ENCODE data around the gene VWDE.
A peak's percentile ranks its signal among the peaks of the same experiment; 100 is the strongest.
"Not testable (repeated sequence)": the region's sequence is repeated elsewhere in the genome, so short reads cannot be mapped to it uniquely, and the experiment has no call there.

VWDE gene

DNA sequence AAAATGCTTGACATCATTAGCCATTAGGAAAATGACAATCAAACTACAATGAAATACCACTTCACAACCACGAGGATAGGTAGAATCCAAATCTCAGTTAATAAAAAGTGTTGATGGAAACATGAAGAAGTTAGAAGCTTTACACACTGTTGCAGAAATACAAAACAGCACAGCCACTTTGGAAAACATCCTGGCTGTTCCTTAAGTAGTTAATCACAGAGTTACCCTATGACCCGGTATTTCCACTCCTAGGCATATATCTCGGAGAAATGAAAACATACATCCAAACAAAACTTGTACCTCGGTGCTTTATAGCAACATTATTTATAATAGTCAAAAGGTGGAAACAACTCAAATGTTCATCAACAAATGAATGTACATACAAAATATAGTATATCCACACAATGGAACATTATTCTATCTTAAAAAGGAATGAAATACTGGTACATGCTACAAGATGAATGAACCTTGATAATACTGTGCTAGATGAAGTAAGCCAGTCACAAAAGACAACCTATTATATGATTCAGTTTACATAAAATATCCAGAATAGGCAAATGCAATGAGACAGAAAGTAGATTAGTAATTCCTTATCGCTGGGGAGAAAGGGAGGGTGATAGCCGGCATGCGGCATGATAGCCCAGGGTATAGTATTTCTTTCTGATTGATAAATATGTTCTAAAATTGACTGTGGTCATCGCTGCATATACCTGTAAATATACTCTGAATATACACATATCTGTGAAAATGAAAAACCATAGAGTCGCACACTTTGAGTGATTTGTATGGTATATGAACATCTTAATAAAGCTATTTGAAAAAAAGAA is 1.9 kb downstream of the VWDE start:
- DNase-seq = no peak

DNA sequence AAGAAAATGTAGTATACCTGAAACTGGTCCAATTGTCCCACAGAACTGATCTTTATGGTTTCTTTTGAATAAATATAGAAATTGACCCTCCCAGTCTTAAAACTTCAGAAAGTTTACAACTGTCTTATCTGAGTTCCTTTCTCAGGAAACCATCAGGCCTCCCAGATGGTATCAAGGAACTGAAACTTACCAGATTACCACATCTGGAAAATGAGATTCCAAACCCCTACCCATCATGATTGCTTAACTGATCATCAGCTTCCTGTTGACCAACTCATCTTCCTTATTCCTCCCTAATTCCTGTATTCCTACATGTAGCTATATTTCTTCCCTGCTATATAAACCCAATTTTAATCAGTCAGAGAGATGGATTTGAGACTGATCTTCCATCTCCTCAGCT is 5.5 kb downstream of the VWDE start:
- no peak for DNase-seq

DNA sequence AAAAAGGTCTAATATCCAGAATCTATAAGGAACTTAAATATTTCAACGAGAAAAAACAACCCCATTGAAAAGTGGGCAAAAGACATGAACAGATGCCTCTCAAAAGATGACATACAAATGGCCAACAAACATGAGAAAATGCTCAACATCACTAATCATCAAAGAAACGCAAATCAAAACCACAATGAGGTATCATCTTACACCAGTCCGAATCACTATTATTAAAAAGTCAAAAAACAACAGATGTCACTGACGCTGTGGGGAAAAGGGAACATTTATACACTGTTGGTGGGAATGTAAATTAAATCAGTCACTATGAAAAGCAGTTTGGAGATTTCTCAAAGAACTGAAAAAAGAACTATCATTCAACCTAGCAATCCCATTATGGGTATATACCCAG is 6.0 kb downstream of the VWDE start:
- no peak for DNase-seq

DNA sequence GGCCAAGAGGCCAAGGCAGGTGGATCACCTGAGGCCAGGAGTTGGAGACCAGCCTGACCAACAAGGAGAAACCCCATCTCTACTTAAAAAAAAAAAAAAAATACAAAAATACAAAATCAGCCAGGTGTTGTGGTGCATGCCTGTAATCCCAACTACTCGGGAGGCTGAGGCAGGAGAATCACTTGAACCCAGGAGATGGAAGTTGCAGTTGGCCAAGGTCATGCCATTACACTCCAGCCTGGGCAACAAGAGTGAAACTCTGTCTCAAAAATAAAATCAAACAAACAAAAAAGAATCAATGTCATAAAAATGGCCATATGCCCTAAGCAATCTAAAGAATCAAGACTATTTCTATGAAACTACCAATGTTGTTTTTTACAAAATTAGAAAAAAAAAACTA is 7.0 kb downstream of the VWDE start:
- not testable (repeated sequence) for DNase-seq

DNA sequence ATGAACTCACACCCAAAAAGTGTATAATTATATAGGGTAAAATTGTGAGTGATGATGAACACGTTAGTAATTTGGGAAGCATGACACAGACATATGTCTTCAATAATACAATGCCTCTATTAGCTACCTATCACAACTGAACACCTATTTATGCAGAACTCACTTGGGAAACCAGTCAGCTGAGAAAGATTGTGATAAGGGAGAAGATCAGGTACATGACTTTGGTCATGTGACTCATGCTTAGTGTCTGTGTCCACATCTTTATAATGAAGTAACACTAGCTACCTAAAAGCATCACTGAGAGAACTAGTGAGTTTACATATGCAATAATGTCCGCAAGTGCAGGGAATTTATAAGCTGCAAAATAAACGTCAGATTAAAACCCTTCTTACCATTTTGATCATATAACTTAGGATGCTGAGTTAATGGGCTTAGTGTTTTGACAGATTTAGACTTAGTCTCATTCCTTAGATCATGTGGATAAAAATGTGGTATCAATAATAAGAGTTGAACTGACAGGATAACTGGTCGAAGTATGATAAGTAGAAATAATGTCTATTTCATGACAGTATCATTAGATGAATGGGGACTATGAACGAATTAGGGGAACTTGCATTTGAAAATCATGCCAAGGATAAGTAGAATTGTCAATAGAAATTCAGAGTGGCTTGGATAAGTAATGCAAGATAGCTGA is 11.6 kb downstream of the VWDE start:
- peak; percentile 31 for DNase-seq

DNA sequence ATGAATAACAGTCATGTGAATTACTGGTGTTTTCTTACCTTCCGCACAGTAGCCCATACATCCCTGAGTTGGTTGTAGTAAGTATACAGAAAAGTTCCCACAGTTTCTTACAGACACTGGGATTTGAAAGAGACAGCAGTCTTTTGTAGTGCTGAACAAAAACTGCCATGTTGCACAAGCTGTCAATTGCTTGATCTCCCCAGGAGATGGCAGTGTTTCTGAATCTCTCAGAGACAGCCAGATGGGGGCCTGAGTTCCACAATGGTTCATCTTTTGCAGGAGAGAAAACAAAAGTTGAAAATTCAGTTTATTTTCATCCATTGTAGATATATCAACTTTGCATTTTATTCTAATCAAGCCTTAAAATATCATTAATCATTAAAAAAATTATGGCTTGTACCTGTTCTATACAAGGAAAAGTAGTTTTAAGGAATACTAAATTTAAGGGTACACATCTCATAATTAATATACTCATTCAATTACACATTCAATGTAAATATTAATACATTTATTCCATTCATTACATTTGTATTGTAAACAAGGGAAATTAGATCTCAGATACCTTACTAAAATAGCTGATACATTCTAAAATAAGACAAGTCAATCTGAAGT is 14.5 kb downstream of the VWDE start:
- DNase-seq = peak; percentile 49

DNA sequence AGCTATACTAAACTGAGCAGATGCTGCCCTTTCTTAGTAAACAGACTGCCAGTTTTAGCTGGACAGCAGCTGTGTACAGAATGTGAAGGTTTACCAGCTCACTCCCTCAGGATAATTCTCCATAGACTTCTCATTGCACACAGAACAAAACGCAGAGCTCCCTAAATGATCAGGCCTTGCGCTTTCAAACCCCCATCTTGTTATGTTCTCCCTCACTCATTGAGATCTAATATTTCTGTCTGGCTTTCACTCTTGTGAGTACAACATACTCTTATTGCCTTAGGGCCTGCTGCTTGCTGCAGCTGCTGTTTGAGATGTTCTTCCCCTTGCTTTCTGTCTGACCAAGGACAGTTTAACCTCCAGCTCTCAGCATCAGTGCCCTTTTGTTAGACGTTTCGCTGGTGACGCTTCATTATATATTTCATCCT is 17.3 kb downstream of the VWDE start:
- peak; percentile 21 for DNase-seq

DNA sequence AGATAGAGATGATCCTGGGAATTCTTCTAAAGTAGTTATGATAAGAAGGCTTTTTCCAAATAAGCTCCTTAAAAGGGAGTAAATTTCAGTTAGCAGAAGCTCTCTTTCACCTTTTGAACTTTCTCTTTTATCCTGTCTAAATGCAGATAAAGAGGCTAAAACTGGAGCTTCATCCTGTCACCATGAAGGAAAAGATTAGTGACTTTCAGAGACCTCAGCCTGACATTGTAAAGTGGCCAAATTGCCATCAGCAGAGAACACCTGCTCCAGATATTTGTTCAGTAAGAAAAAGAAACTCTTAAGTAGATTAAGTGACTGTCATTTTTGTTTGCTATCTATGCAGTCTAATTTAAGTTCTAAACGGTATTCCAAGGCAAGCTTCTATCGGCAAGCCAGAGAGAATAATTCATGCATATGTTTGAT is 18.3 kb downstream of the VWDE start:
- peak; percentile 68 for DNase-seq

DNA sequence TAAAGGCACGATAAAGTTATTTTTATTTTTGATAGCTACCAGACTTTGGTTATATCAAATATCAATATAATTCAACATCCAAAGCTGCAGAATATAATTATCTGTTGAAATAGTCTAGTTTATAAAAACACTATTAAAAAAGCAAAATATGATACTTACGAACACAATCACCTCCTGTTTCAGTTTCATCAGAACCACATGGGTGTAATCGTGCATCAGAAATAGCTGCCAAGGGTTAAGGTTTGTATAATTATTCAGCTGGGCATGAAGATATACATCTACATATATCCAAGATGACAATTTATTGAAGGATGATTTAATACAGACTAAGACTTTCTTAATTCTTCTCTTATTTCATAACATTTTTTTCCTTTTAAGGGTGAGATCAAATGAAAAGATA is 20.3 kb downstream of the VWDE start:
- no peak for DNase-seq

DNA sequence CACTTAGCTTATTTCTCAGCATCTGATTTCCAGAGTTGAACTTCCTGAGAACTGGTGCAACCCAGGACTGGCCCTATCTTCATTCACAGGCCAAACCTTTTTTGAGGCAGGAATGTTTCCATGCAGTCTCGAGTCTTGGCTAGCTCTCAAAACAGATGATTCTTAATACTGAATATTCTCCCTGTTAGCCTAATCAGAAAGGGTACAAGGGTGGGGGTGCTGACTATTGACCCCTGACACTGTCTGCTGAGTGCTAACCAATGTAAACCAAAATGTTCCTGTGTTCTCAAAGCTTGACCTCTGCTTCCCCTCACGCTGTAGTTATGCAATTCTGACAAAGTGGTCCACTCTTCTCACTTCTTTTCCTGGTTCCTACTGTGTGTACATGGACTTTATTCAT is 25.3 kb downstream of the VWDE start:
- no peak for DNase-seq

DNA sequence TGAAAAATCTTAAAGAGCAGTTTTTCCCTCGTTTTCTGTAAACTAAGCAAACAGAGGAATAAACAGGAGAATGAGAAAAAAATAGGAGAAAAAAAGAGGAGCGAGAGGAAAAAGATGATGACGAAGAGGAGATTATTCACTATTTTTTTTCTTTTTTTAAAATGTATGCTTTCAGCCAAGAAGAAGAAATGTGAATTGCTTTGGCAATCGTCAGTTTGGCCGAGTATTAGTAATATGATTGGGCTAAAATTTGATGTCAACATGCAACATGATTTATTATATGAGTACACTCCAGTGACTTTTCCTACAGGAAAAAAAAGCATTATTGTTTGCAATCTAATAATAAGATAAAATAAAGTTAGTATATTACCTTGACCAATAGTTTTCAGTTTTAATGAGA is 26.3 kb downstream of the VWDE start:
- no peak for DNase-seq

DNA sequence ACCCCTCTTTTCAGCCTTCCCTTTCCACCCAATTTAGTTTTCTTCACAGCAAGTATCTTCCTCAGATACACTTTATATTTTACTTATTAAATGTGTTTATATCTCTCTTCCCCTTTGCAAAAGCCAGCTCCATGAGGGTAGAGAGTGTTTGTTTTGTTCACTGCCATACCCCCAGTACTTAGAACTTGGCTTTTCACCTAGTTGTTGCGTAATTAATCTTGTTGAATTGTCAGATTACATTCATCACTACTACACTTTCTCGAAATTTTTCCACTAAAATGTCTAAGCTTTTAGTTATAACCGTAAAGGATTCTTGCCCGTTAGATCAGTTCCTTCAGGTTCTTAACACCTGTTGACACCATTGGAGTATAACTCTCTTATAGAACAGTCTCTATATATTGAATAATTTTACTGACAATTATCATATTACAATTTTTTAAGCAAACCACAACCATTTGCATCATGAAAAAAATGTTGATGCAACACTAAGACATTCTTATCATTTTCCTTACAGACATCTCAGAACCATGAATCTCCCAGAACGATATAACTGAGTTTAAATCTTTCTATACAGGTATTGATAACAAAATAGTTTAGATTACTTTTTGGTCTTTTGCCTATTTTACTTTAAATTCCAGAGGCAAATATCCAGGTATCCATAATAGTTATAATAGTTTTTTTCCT is 29.9 kb downstream of the VWDE start:
- DNase-seq = no peak

DNA sequence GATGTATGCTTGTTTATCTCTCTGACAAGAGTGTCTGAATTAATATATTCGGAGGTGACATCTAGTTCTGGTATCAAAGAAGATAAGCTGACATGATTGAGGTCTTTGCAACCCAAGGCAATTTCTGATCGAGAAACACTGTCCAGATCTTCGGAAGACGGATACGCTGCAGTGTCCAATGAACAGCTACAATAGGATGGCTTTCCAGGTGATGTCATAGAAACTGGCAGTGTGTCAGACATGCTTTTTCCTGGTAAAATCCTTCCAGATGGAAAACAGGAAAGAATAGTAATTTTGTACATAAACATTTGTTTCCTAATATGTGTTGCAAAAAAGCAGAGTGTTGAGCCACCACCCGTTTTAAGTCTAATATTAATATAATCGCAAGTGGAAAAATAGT is 33.4 kb downstream of the VWDE start:
- DNase-seq = no peak

DNA sequence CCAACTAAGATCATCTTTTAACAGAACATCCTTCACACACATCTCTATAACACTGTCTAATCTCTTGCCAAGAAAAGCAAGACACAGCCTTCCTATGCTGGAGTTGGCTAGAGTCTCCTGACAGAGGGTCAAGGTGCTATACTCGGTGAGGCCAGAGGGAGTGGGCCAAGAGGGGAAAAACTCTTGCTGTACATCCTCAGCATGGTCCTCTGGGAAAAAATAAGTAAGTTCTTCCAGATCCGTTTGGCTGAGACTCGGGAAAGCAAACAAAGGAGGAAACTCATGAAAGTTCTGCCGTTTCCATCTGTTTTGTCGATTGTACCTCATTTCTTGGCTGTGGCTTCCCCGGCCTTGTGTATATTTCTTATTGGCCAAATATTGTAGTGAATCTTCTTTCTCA is 33.9 kb downstream of the VWDE start:
- no peak for DNase-seq

DNA sequence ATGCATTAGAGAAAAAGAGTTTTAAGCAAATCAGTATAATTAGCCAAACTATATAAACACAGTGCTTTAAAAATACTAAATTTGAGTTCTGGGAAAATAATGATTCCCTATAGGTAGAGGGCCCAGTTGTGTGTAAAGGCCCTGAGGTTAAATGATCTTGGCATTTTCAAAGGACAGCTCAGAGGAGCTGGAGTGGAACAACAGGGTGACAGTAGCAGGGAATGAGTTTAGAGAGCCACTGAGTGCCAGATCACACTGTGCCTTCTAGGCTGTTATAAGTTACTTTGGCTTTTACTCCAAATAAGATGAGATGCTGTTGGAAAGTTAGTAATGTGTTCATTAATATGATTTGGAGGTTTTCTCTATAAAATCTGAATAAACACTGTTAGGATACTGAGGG is 34.6 kb downstream of the VWDE start:
- DNase-seq = no peak

DNA sequence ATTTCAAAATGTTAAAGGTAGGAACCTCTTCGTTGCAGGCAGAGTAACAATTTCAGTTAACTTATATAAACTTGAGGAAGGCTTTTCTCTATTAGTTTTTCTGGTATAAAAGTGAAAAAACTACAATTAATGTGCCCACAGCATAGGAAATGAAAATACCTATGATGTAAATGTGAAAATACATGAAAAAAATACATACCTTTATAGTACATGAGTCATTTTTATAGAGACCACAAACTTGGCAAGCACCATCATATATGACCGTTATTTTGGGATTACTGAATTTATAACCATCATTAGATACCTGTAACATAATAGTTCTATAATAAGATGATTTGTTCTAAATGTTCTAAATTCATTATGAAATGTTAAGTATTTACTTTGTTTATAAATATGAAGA is 42.7 kb downstream of the VWDE start:
- no peak for DNase-seq

DNA sequence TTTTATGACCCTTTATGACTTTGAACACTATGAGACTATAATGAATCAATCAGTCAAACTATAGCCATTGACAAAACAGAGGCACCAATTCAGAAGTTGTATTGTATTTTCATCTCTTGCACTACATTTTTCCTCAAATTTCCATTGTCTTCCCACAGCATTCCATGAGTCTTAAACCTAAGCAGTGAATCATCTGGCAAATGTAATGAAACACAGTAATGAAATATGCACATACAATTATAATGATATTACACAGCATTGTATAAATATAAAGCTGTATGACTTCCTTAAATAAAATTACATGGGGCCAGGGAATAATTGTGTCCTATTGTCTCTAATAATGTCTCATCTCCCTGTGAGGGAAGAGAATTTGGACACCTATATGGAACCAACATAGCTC is 45.0 kb downstream of the VWDE start:
- no peak for DNase-seq

DNA sequence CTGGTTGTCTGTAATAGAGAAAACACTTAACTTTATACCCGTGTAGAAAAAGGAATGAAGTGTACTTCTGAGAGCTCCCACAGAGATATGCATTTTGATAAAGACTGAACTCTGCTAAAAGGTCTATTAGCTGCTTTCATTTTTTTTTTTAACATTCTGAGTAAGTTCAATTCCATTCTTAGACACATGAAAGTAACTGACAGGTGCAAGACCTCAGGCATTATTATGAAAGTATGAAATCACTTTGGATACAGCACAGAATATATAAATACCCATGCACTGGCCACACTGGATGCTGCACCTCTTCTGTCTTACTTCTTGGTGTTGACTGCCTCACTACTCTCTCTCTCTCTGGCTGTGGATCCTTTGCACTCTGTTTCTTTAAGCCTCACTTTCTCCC is 46.2 kb downstream of the VWDE start:
- DNase-seq = no peak

DNA sequence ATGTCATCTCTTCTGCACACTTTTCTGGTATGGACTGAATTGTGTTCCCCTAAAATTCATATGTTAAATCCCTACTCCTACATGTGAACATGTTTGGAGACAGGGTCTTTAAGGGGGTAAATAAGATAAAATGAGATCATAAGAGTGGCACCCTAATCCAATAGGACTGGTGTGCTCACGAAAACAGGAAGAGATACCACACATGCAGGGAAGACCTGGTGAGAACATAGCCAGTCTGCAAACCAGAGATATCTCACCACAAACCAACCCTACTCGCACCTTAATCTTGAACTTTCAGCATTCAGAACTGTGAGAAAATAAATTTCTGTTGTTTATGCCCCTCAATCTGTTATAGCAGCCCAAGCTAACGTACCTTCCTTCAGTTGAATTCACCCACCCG is 51.8 kb downstream of the VWDE start:
- no peak for DNase-seq

DNA sequence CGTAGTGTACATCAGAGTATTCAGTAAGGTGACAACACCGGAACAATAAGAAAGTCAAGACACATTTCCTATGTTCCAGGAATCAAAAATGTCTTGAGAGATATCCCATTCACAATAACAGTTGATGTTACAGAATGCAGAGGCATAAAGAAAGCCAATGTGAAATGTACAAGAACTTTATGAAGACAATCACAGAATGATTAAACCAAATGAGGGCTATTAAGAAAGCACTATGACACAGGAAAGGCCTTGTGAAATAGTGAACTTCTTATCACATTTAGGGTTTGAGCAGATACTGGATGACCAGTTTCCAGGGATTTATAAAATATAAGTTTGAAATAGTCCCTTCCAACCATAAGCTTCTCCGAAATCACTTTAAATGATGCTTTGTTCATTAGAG is 52.7 kb downstream of the VWDE start:
- no peak for DNase-seq

DNA sequence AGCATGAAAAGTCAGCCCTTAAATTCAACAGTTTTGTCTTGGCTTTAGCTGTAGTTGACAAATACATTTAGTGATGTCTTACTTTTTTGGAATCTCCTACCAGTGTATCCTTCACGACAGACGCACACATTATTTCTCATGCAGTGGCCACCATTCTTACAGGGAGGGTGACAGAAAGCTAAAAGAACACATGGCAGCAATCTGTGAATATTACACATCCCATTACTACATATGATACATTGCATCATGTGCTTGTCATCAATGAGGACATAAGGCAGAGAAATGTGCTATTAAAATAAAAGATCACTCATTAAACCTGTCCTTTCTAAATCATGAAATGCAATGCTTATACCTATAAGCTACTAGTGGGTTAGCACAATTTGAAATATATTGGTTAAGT is 66.6 kb downstream of the VWDE start:
- DNase-seq = no peak

DNA sequence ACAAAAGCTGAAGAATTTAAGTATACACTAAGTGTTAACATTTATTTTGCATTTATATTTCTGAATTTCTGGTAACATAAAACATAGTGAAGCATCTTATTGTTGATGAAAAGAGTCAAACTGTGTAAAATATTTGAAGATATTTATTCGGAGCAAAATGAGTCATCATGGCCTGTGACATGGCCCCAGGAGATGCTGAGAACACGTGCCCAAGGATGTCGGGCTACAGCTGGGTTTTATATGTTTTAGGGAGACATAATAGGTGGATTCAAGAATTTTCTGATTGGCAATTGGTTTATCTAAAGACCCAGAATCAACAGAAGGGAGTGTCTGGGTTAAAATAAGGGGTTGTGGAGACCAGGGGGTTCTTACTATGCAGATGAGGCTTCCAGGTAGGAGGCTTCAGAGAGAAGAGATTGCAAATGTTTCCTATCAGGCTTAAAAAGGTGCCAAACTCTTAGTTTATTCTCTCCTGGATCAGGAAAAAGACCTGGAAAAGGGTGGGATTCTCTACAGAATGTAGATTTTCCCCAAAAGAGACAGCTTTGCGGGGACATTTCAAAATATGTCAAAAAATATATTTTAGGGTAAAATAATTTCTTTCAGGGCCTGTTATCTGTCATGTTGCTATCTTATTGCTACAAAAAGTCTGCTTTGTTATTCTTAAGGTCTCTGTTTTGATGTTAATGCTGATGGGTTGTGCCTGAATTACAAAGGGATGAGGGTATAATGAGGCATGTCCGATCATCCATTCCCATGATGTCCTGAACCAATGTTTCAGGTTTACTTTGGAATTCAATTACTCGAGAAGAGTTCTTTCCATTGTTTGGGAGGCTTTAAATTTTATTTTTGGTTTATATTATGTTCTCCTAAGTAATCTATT is 74.5 kb downstream of the VWDE start:
- DNase-seq = no peak

DNA sequence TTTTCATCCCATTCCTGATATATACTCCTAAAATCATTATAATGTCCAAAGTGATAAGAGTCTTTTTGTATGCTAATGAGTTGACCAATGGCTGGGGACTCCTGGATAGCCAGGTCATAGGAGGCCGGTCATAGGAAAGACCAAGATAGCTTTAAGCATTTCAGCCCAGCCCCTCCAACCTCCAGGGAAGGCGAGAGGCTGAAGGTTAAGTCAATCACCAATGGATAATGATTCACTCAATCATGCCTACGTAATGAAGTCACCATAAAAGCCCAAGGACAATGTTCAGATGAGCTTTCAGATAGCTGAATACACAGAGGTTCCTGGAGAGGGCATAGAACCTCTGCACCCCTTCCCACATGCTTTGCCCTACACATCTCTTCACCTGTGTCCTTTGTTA is 75.7 kb downstream of the VWDE start:
- no peak for DNase-seq
